ENCODE results near the gene KRT14.

Gene KRT14

DNA sequence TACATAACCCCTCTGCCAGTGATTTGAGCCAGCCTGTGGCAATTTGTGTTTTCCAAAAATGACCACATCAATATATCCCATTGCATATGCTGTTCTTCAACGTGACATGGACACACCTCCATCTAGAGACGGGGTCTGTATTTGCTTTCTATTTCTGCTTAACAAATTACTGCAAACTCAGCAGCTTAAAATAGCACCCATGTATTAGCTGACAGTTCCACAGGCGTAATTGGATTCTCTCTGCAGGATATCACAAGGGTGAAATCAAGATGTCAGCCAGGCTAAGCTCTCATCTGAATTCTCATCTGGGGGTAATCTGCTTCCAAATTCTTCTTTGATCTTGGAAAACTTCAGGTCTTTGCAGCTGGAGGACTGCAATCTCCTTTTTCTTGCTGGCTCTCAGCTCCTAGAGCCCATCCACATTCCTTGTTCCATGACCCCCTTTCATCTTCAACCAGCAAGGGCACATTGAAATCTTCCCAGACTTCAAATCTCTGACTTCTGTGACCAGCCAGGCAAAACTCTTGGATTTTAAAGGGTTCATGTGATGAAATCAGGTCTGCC is 23.0 kb downstream of the KRT14 start:
- H3K27me3 ChIP-seq (ENCODE audit: low read depth): peaks cover 49% of the 10 kb centered on the region
- no peak overlapping the region for H3K4me3 ChIP-seq
- no peaks in the 10 kb centered on the region for H3K9me3 ChIP-seq
- no peak for DNase-seq (ENCODE audit: low spot score in 2 of 2)
- H3K4me1 ChIP-seq: no peaks in the 10 kb centered on the region
- in situ Hi-C loops (cut with MboI; ENCODE audit: low sequenced_read_pairs): no loop called here
- H3K36me3 ChIP-seq (replicated peaks): no peaks in the 10 kb centered on the region

DNA sequence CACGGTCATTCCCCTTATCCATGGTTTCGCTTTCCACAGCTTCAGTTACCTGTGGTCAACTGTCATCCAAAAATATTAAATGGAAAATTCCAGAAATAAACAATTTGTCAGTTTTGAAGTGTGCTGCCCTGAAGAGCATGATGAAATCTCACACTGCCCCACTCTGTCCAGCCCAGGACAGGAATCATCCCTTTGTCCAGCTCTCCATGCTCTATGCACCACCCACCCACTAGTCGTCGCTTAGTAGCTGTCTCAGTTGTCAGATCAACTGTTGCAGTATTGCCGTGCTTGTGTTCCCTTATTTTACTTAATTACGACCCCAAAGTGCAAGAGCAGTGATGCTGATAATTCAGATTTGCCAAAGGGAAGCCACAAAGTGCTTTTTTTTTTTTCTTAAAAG is 25.1 kb downstream of the KRT14 start:
- peaks cover 44% of the 10 kb centered on the region for H3K27me3 ChIP-seq (ENCODE audit: low read depth)
- DNase-seq (ENCODE audit: low spot score in 2 of 2): no peak
- H3K4me1 ChIP-seq: no peaks in the 10 kb centered on the region
- no peaks in the 10 kb centered on the region for H3K9me3 ChIP-seq
- H3K4me3 ChIP-seq: no peak overlapping the region
- in situ Hi-C loops (cut with MboI; ENCODE audit: low sequenced_read_pairs): no loop called here
- no peaks in the 10 kb centered on the region for H3K36me3 ChIP-seq (replicated peaks)

DNA sequence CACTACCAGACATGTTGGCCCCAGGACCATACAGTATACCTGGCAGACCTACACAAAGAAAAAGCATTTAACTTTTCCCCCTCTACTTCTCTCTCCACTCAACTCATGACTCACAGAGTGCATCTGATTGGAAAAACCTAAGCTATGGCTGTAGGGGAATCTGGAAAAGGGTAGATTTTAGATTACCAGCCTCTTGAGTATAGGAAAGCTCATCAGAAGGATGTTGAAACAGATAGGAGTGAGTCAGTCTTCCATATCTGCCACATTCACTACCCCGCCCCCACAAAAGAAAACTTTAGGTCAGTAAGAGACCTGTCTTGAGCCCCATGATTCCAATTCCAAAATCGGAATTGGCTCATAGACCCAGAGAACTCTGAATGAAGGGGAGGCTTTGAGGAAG is 27.1 kb downstream of the KRT14 start:
- H3K4me3 ChIP-seq: no peak overlapping the region
- H3K36me3 ChIP-seq (replicated peaks): no peaks in the 10 kb centered on the region
- no peak for DNase-seq (ENCODE audit: low spot score in 2 of 2)
- no peaks in the 10 kb centered on the region; the same call in 1 of the 2 replicates for H3K9me3 ChIP-seq
- H3K4me1 ChIP-seq: no peaks in the 10 kb centered on the region
- peaks cover 37% of the 10 kb centered on the region for H3K27me3 ChIP-seq (ENCODE audit: low read depth)
- in situ Hi-C loops (cut with MboI; ENCODE audit: low sequenced_read_pairs): no loop called here

DNA sequence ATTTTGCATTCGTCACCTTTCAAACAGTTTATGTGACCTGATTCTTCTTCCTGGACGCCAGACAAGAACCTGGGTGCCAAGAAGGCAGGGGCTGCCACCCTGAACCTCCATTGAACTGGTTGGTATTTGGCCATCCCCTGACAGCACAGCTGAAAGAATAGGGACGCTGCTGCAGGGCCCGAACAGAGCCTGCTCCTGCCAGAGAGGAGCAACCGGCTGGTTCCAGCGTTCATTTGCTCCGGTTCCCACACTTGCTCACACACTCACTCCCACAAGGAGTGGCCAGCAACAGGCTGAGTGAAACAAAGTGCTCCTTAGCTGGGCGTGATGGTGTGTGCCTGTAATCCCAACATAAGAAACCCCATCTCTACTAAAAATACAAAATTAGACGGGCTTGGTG is 29.8 kb downstream of the KRT14 start:
- H3K9me3 ChIP-seq: no peaks in the 10 kb centered on the region; the same call in 1 of the 2 replicates
- peaks cover 25% of the 10 kb centered on the region for H3K27me3 ChIP-seq (ENCODE audit: low read depth)
- no peak for DNase-seq (ENCODE audit: low spot score in 2 of 2)
- H3K4me3 ChIP-seq: no peak overlapping the region
- H3K4me1 ChIP-seq: no peaks in the 10 kb centered on the region
- no peaks in the 10 kb centered on the region for H3K36me3 ChIP-seq (replicated peaks)
- in situ Hi-C loops (cut with MboI; ENCODE audit: low sequenced_read_pairs): no loop called here

DNA sequence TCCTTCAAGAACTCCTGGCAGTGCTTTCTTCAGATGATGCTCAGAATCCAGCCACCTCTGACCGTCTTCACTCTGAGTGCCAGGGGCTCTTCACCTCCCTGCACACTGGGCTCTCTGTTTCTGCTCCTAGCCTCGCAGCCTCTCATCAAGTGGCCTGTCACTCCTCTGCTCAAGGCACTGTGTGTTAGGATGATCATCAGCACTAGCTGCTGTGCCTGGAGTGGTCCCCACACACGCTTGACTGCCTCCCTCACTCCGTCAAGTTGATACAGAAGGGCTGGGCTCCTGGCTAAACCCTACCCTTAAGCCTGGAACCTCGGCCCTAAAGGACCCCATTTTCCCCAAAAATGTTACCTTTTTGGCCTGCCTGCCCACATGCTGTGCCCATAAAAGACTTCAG is 30.4 kb downstream of the KRT14 start:
- H3K9me3 ChIP-seq: no peaks in the 10 kb centered on the region; the same call in 1 of the 2 replicates
- H3K27me3 ChIP-seq (ENCODE audit: low read depth): peaks cover 22% of the 10 kb centered on the region
- no peaks in the 10 kb centered on the region for H3K36me3 ChIP-seq (replicated peaks)
- in situ Hi-C loops (cut with MboI; ENCODE audit: low sequenced_read_pairs): no loop called here
- no peak overlapping the region for H3K4me3 ChIP-seq
- H3K4me1 ChIP-seq: no peaks in the 10 kb centered on the region
- DNase-seq (ENCODE audit: low spot score in 2 of 2): no peak

DNA sequence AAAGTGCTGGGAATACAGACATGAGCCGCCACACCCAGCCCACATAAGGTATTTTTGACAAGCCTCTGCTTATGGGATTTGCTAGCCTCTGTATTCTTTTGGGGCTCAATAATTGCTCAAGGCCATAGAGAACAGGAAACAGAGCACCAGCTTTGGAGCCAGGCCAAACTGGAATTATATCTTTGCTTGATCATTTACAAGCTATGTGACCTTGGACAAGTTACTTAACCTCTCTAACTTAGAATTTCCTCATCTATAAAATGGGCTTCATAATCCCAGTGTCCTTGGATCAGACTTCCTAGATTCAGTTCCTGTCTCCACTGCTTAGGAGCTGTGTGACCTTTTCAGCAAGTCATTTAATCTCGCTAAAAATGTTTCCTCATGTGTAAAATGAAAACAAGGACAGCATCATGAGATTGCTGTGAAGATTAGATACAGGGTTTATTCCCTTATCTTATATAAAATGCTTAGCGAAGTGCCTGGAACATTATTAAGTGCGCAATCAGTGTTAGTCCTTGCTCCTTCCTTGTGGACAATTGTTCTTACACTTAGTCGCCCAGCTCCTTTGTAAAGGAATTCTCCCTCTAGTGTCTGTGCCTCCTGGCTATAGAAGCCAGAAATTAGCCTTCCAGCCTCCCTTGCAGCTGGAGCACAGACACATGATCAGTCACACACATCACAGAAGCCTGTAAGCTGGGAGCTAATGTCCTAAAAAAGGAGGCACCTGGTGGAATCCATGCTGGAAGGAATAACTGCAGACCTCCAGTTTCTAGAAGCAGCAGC is 31.4 kb downstream of the KRT14 start:
- no peak for DNase-seq (ENCODE audit: low spot score in 2 of 2)
- no peaks in the 10 kb centered on the region for H3K4me1 ChIP-seq
- in situ Hi-C loops (cut with MboI; ENCODE audit: low sequenced_read_pairs): no loop called here
- peaks cover 18% of the 10 kb centered on the region for H3K27me3 ChIP-seq (ENCODE audit: low read depth)
- H3K36me3 ChIP-seq (replicated peaks): no peaks in the 10 kb centered on the region
- no peak overlapping the region for H3K4me3 ChIP-seq
- H3K9me3 ChIP-seq: no peaks in the 10 kb centered on the region; the same call in 1 of the 2 replicates

DNA sequence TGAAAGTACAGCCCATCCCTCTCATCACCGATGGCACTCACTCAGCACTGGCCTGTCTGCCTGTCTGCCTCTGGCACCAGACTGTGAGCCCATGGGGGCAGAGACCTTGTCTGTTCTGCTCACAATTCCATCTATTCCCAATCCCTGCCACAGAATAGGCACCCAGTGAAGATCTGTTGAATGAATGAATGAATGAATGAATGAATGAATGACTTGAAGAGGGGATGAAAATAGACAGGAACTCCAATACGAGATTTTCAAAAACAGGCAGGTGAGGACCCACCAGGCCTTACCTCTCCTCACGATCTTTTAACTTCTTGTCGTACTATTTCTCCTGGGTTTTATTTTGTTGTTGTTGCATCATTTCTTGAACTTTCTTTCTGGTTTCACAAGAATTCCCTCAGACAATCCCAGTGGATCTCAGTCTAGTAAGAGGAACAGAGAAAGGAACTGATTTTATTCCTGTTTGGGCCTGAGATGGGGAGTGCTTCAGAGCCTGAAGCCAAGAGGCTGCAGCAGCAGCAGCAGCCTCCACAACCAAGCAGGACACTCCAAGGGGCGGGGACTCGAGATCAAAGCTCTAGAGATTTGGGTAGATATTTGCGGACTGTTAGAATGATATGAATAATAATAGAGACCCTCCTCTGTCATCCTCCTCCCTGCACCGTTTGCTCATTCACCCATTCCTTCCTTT is 32.6 kb downstream of the KRT14 start:
- Histone ChIP-seq H3K4me3 (no peak overlapping the region), H3K27me3 (ENCODE audit: low read depth) (peaks cover 8% of the 10 kb centered on the region), H3K36me3 (replicated peaks) (no peaks in the 10 kb centered on the region), H3K9me3 (no peaks in the 10 kb centered on the region; the same call in 1 of the 2 replicates), H3K4me1 (no peaks in the 10 kb centered on the region)
- peak in 1 of 2 experiments; percentile 27 for DNase-seq (ENCODE audit: low spot score in 2 of 2)
- in situ Hi-C loops (cut with MboI; ENCODE audit: low sequenced_read_pairs): no loop called here

DNA sequence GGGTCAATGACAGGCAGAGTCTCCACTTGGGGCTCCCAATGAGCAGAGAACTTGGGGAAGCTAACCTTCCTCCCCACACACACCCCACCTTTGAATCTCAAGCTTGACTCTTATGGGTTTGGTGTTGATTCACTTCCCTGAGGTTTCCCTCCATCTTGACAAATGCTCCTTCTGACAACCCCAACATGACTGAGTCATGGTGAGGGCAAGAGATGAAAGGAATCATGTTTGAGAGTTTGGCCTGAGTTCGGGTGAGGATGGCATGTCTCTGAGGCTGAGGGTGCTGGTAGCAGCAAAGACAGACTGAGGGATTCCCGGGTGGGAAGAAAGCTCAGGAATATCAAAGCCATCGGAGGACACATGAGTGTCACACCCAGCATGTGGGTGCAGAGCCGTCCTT is 33.5 kb downstream of the KRT14 start:
- in situ Hi-C loops (cut with MboI; ENCODE audit: low sequenced_read_pairs): no loop called here
- no peak for DNase-seq (ENCODE audit: low spot score in 2 of 2)
- H3K27me3 ChIP-seq (ENCODE audit: low read depth): peaks cover 5% of the 10 kb centered on the region
- H3K4me1 ChIP-seq: 0 out of 2 replicates have a peak, but pooled peaks cover 2% of the 10 kb centered on the region
- H3K4me3 ChIP-seq: no peak overlapping the region
- H3K9me3 ChIP-seq: no peaks in the 10 kb centered on the region; the same call in 1 of the 2 replicates
- H3K36me3 ChIP-seq (replicated peaks): no peaks in the 10 kb centered on the region

DNA sequence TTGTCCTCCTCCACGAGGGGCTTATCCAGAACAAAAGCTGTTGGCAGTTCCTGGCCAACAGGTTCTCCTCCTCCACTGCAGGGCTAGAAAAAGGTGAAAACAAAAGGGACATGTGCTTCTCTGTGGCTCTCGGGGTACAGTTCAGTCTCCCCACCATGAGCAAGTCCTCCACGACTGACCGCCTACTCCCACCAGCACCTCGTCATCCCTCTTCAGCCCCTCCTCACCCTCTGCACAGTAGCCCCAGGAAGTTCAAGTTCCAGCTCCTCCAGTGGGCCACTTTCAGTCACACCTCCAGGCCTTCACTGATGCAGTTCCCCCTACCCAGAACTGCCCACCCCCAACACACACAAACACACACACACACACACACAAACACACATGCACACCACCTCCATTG is 34.2 kb downstream of the KRT14 start:
- Histone ChIP-seq H3K4me3 (no peak overlapping the region), H3K27me3 (ENCODE audit: low read depth) (peaks cover 5% of the 10 kb centered on the region; the same call in 1 of the 2 replicates), H3K4me1 (0 out of 2 replicates have a peak, but pooled peaks cover 2% of the 10 kb centered on the region), H3K9me3 (no peaks in the 10 kb centered on the region; the same call in 1 of the 2 replicates), H3K36me3 (replicated peaks) (no peaks in the 10 kb centered on the region)
- no peak for DNase-seq (ENCODE audit: low spot score in 2 of 2)
- in situ Hi-C loops (cut with MboI; ENCODE audit: low sequenced_read_pairs): no loop called here

DNA sequence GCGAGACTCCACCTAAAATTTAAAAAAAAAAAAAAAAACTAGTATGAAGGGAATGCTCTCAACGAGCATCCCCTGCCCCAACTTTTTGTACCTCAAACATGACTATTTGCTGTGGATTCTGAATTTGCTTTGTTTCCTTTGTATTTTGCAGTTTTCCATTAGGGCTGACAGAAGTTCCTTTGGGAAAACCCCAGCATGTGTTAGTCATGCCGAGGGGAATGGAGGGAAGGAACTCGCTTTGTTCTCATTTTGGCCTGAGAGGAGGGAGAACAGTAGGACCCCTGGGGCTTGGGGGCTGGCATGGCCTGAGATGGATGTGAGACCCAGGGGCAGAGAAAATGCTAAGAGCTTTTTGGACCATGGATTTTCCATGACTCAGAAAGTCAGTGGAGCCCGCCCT is 35.3 kb downstream of the KRT14 start:
- DNase-seq (ENCODE audit: low spot score in 2 of 2): no peak
- Histone ChIP-seq H3K27me3 (ENCODE audit: low read depth) (0 out of 2 replicates have a peak, but pooled peaks cover 2% of the 10 kb centered on the region), H3K4me3 (no peak overlapping the region), H3K36me3 (replicated peaks) (no peaks in the 10 kb centered on the region), H3K4me1 (0 out of 2 replicates have a peak, but pooled peaks cover 2% of the 10 kb centered on the region), H3K9me3 (no peaks in the 10 kb centered on the region; the same call in 1 of the 2 replicates)
- in situ Hi-C loops (cut with MboI; ENCODE audit: low sequenced_read_pairs): no loop called here

DNA sequence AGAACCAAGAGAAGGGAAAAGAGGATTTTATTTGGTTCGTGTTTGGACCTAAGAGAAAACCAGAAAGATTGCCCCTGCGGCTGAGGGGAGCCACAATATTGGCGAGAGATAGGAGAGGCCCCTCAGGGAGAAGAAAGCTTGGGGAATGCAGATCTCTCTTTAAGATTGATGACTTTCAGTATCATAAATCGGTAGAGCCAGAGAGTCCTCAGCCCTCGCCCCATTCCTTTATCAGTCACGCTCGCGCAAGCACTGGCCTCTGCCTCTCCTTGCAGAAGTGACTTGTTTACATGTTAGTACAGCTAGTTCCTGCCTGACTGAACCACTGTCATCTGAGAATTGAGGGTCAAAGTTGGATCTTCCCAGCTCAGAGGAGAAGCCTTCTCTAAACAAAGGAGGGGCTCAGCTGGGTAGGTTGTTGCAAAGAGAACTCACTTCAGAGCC is 37.1 kb downstream of the KRT14 start:
- Histone ChIP-seq H3K36me3 (replicated peaks) (no peaks in the 10 kb centered on the region), H3K4me3 (no peak overlapping the region), H3K9me3 (no peaks in the 10 kb centered on the region), H3K27me3 (ENCODE audit: low read depth) (no peaks in the 10 kb centered on the region), H3K4me1 (0 out of 2 replicates have a peak, but pooled peaks cover 2% of the 10 kb centered on the region)
- in situ Hi-C loops (cut with MboI; ENCODE audit: low sequenced_read_pairs): loop anchor here (5.0 kb wide), 1 partner anchor 113 kb away; no protein-coding TSS in a partner anchor
- DNase-seq (ENCODE audit: low spot score in 2 of 2): no peak

DNA sequence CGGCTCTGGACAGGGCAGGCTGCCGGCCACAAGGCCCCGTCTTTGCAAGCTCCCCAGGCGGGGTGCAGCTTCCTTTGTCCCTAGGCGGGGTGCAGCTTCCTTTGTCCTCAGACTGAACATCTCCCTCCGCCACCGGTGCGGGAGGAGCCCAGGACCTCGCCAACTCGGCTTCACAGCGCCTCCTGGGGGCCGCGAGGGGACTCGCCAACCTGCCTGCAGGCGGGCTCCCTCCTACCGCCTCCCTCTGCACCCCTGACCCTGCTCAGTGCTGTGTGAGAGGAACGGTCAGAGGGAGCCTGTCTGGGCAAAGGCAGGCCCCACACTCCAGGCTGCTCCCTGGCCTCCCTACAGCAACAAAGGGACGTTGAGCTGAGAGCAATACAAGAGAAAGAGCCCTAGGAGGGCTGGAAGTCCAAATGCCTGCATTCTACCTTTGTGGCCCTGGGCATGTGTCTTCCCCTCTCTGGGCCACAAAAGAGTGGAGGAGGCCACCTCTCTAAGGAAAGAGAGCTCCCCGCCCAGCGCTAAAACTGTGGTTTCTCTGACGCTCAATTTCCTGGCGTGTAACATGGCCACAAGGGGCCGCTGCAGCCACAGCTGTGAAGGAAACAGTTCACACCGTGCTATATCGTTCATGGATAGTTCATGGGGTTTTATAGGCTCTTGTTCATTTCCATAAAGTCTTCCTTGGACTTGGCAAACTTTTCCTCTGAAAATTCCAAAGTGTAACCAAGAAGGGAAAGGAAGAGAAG is 37.7 kb downstream of the KRT14 start:
- no peaks in the 10 kb centered on the region for H3K9me3 ChIP-seq
- H3K4me1 ChIP-seq: 0 out of 2 replicates have a peak, but pooled peaks cover 2% of the 10 kb centered on the region
- peak; percentile 65 to 88 for DNase-seq (ENCODE audit: low spot score in 2 of 2)
- H3K27me3 ChIP-seq (ENCODE audit: low read depth): no peaks in the 10 kb centered on the region
- H3K36me3 ChIP-seq (replicated peaks): no peaks in the 10 kb centered on the region
- no peak overlapping the region for H3K4me3 ChIP-seq
- in situ Hi-C loops (cut with MboI; ENCODE audit: low sequenced_read_pairs): loop anchor here (5.0 kb wide), 1 partner anchor 113 kb away; no protein-coding TSS in a partner anchor

Measured in HAP-1 (cell line).